Raji (cell line): ENCODE results near the gene ADAMTS8.

ENCODE experiments used
- POLR2A ChIP-seq: IDR thresholded peaks from 2 replicates; pipeline ENCODE4 v1.6.1; 2011; ENCODE audit warnings: low read depth, low read length, control low read depth; ENCODE audit not compliant: insufficient read depth

ADAMTS8 gene

DNA sequence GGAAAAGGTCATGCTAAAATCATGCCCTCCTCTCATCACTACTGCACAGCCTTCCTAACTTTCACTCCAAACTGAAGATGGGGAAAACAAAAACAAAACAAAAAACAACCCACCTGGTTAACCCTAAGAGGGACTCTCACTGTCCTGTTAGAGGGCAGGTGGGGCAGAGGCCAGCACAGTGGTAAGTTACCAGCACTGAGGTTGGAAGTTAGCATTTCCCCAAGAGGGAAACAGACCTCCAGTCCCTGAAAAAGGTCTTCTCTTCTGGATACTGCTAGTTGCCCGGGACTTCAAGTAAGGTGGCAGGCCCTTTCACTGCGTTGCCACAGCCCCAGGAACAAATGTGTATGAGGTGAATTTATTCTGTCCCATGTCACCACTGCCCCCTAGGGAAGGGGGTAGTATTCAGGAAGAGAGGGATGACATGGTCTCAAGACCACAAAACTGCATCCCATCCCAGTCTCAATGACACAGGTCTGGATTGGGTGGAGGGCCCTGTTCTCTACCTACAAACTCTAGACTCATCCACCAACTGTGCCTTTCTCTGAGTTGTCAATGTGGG lies 792 bp upstream of the ADAMTS8 start:
- no peak for TF ChIP-seq POLR2A

GRCh38 chr11:130427581-130428315 lies 661 bp downstream of the ADAMTS8 start:
- no peak for TF ChIP-seq POLR2A

DNA sequence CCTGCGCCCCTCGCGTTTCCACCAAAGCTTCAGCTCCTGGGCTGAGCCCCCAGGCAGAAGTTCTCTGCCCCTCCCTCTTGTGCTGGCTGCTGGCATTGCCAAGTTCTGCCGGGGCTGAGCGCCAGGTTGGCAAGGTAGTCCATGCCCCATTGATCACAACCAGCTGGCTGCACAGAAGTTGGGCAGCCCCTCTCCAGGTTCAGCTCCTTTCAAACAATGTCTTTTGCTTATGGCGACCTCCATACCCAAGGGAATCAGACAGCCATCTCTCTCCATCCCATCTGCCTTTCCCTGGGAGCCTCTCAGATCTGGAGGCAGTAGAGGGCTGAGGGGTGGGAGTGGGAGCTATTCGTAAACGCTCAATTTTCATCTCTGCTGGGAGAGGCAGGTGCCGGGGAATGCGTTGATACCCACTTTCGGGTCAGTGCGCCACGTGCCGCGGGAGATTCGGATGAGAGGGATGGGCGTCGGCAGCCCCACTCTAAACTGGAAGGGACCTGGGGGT lies 1.5 kb downstream of the ADAMTS8 start:
- no peak for TF ChIP-seq POLR2A

DNA sequence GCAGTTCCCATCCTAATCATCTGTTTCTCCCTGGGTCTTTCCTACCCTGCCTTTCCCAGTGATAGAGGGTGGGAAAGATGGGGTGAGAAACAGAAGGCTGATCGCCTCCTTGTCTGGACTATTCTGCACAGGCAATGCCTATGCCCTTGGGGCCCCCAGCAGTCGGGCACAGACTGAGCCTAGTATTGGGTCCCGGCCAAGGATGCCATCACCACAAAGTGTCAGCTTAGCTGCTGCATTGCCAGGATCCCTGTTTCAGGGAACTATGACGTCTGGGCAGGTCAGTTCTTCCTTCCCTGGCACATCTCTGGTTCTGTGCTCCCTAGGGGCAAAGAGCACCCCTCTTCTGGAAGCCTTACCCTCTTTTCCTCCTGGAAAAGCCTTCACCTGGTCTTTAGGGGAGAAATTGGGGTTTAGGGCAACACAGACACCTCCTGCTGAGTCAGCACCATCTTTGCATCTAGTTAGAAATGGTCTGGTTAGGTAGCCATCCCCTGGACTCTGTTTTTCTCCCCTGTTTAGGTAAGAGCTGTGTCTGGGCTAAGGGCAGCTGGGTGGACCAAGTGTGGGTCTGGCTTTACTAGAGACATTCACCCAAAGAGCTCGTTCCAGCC lies 2.1 kb downstream of the ADAMTS8 start:
- no peak for TF ChIP-seq POLR2A

GRCh38 chr11:130425156-130425555 lies 3.3 kb downstream of the ADAMTS8 start:
- no peak for TF ChIP-seq POLR2A

DNA sequence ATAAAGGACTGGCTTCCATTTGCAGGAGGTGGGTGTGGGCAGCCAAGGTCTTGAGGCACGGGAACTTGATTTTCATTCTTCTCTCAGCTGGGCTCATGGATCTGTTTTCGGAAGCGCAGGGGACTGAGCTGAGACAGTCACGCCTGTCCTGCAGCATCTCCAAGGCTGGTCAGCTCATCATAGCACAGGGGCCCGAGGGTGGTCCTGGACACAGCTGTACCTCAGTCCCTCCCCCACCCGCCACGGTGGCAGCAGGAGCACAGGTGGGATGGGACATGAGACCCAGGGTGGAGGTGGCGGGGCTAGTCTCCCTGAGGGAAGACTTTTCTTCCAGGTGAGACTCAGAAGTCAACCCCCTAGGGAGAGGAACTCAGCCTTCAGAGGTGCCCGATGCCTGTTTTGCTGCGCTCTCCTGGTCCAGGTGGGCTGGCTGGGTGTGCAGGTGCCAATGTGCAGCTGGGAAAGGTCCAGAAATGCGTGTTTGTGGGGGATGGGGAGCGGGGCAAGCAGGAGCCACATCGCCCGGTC lies 3.7 kb downstream of the ADAMTS8 start:
- TF ChIP-seq POLR2A = no peak

DNA sequence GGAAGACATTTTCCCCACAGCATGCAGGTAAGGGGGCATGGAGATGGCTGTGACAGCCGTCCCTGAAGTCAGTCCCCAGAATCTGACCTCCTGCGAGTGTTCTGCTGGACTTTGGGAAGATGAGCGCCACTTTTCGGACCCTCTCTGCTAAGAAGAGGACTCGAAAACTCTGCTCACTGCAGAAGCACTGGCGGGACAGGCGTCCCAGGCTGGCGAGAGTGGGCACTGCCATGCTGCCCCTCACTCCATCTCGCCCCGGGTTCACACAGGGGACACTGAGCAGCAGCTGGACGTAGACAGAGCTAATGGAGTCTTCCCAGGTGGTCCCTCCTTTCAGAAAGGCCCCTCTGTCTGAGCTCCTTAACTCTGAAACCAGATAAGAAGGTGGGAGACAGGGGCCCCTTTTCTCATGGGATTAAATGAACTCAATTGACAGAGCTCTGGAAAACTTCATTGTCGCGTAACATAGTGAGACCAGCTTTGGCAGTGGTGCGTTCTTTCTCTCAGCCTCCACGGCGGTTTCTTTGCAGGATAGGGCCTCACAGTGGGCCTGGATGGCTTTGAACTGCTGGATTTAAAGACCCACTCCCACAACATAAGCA lies 4.8 kb downstream of the ADAMTS8 start:
- no peak for TF ChIP-seq POLR2A

DNA sequence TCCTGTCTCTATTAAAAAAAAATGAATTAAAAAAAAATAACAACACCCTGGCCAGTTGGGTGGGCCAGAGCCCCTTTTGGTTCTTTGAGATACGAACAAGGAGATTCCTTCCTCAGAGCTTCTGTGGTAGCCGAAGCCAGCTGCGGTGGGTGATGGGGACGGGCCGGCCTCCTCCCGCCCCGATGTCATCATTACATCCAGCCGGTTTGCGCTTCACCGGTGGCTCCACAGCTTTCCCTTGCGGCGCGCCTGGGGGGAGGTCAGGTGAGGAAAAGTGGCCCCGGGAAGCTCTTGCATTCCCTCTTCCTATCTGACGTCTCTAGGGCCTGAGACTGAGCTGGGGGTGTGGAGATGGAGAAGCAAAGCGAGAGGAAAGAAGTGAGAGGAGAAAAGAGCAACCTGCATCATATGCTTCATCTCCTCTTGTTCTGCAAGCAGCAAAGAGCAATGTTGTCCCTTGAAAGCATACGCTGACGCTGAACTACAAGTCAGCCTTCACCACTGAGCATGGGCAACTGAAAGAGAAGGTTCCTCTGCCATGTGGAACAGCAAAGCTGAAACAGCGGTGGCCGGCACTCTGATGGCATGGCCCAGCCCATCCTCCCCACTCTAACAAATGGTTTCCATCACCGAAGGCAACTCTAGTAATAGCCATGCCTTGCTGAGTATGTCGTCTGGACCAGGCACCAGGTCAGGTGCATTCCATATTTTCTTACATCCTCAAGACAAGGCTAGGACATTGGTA lies 6.0 kb downstream of the ADAMTS8 start:
- no peak for TF ChIP-seq POLR2A

GRCh38 chr11:130421697-130422096 lies 6.7 kb downstream of the ADAMTS8 start:
- no peak for TF ChIP-seq POLR2A

DNA sequence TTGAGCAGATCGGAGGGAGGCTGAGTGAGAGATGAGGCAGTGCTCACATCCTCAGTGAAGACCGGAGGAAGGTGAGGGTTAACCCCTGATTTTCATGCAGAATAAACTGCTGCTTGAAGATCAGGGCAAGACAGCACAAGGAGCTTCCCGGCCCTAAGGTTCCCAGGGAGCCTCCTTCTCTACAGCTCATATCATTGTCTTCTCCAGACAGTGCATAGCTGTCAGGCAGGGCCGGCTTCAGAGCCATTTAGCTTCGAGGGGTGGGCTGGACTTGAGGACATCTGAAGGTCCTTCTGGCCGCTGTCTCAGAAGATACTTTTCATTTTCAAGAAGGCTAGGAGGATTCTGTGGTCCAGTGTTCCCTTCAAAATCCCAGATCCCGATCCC lies 7.2 kb downstream of the ADAMTS8 start:
- TF ChIP-seq POLR2A = no peak

GRCh38 chr11:130420478-130421198 lies 7.8 kb downstream of the ADAMTS8 start:
- TF ChIP-seq POLR2A = no peak

DNA sequence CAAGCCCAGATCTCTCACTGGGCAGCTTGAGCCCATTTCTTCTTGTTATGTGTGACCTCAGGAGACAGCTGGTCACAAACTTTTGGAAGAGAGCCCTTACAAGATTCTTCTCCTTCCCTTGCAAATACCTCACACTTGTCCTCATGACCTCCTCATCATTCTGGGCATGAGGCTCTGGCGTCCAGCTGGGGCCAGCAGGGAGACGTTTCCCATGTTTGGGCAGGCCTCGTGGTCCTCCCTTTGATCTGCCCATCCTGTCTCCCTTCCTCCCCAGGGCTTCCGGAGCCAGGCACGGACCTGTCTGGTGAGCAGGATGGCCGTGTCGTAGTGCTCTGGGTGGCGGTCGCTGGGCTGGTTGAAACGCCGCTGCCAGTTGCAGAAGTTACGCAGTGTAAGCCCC lies 9.7 kb downstream of the ADAMTS8 start:
- no peak for TF ChIP-seq POLR2A

GRCh38 chr11:130418210-130418609 lies 10.2 kb downstream of the ADAMTS8 start:
- no peak for TF ChIP-seq POLR2A

DNA sequence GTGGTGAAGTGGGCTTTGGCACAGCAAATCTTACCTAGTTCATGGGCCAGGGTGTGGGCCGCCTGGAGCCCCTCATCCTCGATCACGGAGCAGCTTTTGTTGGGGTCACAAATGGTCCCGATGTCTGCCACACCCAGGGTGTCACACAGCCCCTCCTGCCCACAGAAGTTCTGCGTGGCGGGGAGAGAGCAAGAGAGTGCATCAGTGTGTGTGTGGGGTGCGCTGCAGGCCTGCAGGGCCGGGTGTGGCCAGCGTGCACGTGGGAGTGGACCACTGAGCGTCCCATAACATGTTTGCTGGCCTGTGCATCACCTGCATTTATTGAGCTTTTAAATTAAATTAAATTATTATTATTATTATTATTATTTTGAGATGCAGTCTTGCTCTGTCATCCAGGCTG lies 11.5 kb downstream of the ADAMTS8 start:
- TF ChIP-seq POLR2A = no peak
